HL-60 (cell line): ENCODE measurements around the gene SNCG.

Experiments
- DNase-seq, 2 experiments: peaks; one replicate each; pipeline ENCODE4 v3.0.0-alpha.2; 2010 to 2020; ENCODE audit warnings: low read depth in 1 of 2, low spot score in 1 of 2
- H3K27ac ChIP-seq: fragments of 250-450 bp; sonication (Bioruptor Pico); replicated peaks from 2 replicates; pipeline ENCODE4 v1.5.1; 2020; ENCODE audit warnings: mild to moderate bottlenecking, moderate library complexity
- H3K27me3 ChIP-seq: fragments of 250-450 bp; sonication (Bioruptor Pico); 2 replicates; pipeline ENCODE4 v1.5.1; 2021; ENCODE audit warnings: mild to moderate bottlenecking, moderate library complexity; ENCODE audit not compliant: insufficient read depth, poor library complexity, severe bottlenecking
- H3K4me3 ChIP-seq: replicated peaks from 2 replicates; pipeline ENCODE4 v1.5.1; 2011; ENCODE audit warnings: mild to moderate bottlenecking, control low read depth, low read length; ENCODE audit not compliant: insufficient read depth
- GABPA ChIP-seq: IDR thresholded peaks from 2 replicates; pipeline ENCODE4 v1.6.1; 2012; ENCODE audit warnings: low read depth
- POLR2AphosphoS5 ChIP-seq: IDR thresholded peaks from 2 replicates; pipeline ENCODE4 v1.6.1; 2012; ENCODE audit warnings: low read depth
- SPI1 ChIP-seq: IDR thresholded peaks from 2 replicates; pipeline ENCODE4 v1.6.1; 2012; ENCODE audit warnings: low read depth, mild to moderate bottlenecking, borderline replicate concordance
- TF ChIP-seq, protein P1 (sequence below): IDR thresholded peaks from one replicate; pipeline ENCODE4 v1.5.1; 2011; ENCODE audit warnings: low read length, control low read depth, inconsistent platforms; ENCODE audit not compliant: insufficient read depth
- TF ChIP-seq, protein P2 (sequence below): IDR thresholded peaks from 2 replicates; pipeline ENCODE4 v1.6.1; 2012; ENCODE audit warnings: low read depth; ENCODE audit not compliant: insufficient replicate concordance

The SNCG gene

DNA sequence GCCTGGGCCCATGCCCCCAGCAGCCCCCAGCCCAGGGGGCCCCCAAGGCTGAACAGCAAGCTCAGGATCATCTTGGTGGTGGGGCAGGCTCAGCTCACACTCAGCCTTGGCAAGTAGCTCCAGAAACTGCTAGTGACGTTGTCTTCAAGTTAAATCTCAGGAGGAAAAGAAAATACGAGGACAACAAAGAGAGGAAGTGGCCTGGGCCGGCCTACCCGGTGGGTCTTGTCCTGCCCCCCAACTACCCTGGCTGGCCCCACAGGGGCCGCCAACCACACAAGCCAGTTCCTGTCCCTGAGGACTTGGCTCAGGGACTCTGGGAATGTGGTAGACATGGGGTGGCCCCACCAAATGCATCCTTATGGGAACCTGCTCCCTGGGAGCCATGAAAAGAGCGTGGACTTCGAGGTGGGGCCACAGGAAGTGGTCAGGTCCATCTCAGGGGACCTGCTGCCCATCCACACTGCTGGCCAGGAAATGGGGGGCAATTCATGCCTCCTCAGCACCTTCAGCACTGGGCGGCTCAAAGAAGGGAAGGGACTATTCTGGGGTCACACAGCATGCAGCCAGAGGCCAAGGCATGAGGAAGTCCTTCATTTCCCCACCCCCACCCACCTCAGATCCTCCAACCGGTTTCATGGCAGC lies 806 bp upstream of the SNCG start, which contains the start of gene MMRN2:
Gene MMRN2, minus strand, starts transcription at position 145 of the 645 bp plus-strand sequence. Its CDS starts 74 bp downstream, at position 71.
- H3K27me3 ChIP-seq, result no peaks in the 10 kb centered on the region
- DNase-seq, result no peak
- no peak within 1 kb of the TSS for H3K4me3 ChIP-seq
- H3K27ac ChIP-seq, result no peak within 1 kb of the TSS
- no peak for TF ChIP-seq SPI1
- no peak for TF ChIP-seq POLR2AphosphoS5
- TF ChIP-seq, protein P1, sequence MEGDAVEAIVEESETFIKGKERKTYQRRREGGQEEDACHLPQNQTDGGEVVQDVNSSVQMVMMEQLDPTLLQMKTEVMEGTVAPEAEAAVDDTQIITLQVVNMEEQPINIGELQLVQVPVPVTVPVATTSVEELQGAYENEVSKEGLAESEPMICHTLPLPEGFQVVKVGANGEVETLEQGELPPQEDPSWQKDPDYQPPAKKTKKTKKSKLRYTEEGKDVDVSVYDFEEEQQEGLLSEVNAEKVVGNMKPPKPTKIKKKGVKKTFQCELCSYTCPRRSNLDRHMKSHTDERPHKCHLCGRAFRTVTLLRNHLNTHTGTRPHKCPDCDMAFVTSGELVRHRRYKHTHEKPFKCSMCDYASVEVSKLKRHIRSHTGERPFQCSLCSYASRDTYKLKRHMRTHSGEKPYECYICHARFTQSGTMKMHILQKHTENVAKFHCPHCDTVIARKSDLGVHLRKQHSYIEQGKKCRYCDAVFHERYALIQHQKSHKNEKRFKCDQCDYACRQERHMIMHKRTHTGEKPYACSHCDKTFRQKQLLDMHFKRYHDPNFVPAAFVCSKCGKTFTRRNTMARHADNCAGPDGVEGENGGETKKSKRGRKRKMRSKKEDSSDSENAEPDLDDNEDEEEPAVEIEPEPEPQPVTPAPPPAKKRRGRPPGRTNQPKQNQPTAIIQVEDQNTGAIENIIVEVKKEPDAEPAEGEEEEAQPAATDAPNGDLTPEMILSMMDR, result no peak
- no peak for TF ChIP-seq GABPA
- TF ChIP-seq, protein P2, sequence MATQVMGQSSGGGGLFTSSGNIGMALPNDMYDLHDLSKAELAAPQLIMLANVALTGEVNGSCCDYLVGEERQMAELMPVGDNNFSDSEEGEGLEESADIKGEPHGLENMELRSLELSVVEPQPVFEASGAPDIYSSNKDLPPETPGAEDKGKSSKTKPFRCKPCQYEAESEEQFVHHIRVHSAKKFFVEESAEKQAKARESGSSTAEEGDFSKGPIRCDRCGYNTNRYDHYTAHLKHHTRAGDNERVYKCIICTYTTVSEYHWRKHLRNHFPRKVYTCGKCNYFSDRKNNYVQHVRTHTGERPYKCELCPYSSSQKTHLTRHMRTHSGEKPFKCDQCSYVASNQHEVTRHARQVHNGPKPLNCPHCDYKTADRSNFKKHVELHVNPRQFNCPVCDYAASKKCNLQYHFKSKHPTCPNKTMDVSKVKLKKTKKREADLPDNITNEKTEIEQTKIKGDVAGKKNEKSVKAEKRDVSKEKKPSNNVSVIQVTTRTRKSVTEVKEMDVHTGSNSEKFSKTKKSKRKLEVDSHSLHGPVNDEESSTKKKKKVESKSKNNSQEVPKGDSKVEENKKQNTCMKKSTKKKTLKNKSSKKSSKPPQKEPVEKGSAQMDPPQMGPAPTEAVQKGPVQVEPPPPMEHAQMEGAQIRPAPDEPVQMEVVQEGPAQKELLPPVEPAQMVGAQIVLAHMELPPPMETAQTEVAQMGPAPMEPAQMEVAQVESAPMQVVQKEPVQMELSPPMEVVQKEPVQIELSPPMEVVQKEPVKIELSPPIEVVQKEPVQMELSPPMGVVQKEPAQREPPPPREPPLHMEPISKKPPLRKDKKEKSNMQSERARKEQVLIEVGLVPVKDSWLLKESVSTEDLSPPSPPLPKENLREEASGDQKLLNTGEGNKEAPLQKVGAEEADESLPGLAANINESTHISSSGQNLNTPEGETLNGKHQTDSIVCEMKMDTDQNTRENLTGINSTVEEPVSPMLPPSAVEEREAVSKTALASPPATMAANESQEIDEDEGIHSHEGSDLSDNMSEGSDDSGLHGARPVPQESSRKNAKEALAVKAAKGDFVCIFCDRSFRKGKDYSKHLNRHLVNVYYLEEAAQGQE, result no peak

DNA sequence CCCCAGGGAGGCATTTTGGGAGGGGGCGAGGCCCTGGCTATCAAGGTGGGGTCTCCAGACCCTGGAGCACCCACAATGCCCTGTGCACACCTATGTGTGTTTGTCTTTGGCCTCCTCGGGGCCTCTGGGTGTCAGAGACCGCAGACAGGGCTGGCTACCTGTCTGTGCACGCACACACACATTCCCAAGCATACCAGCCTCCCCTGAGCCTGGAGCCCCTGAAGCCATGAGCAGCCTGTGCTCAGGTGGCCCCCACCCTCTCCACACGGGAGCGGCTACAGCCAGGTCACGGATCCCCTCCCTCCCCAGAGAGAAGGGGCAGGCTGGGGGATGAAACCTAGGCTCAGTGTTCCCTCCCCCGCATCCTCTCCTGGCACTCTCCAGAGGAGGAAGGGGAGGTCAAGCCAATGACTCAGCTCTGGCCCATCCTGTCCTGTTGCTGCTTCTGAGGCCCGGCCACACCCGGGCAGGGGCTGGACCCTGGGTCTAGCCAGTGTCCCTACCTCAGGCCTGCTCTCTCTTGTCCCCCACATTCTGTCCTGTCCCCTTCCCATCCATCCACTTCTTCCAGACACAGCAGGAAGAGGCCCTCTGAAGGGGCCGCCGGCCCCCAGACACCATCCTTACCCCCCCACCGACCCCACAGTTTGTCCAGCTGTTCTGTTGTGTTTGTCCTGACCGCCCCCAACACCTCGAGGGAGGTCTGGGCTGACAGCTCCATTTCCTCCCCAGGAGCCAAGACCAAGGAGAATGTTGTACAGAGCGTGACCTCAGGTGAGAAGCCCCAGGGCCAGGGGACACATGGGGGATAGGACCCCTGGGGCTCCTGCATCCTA lies 720 bp downstream of the SNCG start:
- no peaks in the 10 kb centered on the region for H3K27me3 ChIP-seq
- no peak overlapping the region for H3K4me3 ChIP-seq
- no peak for TF ChIP-seq SPI1
- TF ChIP-seq, protein P2, result no peak
- no peak for TF ChIP-seq POLR2AphosphoS5
- no peak for TF ChIP-seq GABPA
- TF ChIP-seq, protein P1, result no peak
- H3K27ac ChIP-seq, result no peak overlapping the region
- no peak for DNase-seq

DNA sequence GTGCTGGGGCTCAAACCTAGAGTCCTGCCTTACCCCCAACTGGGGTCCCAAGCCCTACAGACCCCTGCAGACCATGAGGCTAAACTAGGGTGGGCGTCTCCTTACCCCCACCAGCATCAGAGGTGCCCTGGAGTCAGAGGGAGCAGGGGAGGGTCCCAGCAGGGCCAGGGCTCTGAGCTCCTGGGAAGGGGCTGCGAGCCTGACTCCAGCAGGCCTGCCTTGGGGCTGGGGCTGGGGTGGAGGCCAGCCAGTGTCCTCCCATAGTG lies 1.3 kb downstream of the SNCG start:
- no peak for DNase-seq
- TF ChIP-seq, protein P2, result no peak
- TF ChIP-seq POLR2AphosphoS5 (no peak), GABPA (no peak), SPI1 (no peak)
- TF ChIP-seq, protein P1, result no peak
- Histone ChIP-seq H3K4me3 (no peak overlapping the region), H3K27me3 (no peaks in the 10 kb centered on the region), H3K27ac (no peak overlapping the region)
